GM18498 (cell line): ENCODE data around the gene RAB43.
A peak's percentile ranks its signal among the peaks of the same experiment; 100 is the strongest.
"Not testable (repeated sequence)": the region's sequence is repeated elsewhere in the genome, so short reads cannot be mapped to it uniquely, and the experiment has no call there.

Source experiments
- ATAC-seq: cut with Tn5 transposase; IDR thresholded peaks from one replicate; pipeline ENCODE4 v1.9.1; 2021; ENCODE audit warnings: mild to moderate bottlenecking, moderate library complexity; ENCODE audit not compliant: unreplicated experiment

RAB43 gene

DNA sequence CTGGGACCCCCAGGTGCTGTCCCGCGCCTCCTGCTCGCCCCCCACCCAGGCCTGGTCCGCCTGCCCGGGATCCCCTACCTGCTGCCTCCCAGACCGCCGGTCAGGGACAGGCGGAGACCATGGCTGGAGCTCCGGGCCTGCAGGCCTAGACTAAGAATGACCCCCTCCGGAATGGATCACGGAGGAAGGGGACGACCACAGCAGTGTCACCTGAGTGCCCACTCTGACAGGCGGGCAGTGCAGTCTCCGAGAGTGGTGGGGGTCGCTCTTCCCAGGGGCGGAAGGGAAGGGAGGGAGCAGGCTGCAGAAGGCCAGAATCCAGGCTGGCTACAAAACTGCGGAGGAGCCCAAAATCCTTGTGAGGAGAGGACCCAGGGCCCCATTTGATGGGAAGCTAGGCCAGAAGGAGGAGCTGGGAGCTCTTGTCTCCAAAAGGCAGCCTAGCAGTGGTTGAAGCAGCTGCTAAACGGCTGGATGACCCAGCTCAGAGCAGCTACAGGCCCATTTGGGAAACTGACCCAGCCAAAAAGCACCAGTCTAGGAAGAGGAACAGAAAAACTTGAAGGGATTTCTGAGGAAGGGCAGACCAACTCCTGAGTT, 908 bp upstream of the RAB43 start:
- ATAC-seq: no peak

DNA sequence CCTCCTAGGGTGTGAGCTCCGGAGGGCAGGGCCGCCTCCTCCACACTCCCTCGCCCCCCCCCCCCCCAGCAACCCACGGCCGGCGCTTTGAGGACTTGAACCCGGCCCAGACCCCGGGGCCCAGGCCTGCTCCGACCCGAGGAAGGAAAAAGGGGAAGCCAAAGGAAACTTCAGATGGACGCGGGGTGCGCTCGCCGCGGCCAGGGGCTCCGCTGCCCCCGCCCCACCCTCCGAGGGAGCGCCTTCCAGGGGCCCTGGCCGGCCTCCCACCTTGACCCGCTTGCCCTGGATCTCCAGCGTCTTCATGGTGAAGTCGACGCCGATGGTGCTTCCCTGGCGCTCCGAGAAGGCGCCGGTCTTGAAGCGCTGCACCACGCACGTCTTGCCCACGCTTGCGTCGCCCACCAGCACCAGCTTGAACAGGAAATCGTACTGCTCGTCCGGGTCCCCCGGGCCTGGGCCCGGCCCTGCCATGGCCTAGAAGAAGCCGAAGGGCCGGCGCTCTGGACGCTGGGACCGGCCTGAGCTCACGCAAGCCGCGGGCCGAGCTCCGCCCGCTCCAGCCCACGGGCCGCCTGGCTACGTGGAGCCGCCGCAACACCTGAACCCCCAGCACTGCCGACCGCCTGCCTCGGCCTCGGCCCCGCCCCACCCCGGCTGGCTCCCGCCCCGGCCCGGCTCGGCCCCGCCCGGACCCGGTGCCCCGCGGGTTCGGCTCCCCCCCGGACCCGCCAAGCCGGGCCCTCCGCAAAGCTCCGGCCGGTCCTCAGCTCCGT, 400 bp downstream of the RAB43 start:
- no peak for ATAC-seq

DNA sequence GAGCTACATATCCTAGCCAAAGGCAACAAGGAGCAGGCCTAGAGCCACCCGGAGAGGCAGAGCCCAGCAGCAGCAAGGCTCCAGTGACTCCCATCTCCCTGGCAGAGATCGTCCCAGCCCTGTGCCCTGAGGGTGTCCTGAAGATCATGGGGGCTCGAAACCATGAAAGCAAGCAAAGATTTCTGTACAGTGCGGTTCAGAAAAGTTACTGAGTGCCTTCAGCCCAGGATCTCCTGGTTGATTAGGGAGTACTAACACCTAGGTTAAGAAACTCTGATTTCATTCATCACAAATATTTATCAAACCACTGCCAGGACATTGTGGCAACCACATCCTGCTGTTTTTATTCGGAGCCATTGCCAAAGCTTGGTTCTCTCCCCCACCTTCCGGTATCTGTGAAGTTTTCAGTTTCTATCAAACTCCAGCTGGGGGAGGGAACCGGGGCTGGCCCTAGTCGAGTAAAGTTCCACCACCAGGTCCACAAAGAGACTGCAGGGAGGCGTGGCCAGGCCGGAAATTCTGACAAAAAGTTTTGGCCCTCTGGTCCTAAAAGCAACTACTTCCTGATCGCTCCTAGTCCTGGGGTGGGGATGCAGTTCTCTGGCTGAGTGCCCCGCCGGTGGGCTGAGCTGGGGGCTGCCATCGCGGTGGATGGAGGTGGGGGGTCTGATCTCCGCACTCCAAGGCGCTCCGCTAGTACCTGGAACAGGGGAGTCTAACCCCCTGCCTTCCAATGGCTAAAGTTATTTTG, 1.2 kb downstream of the RAB43 start:
- peak; percentile 67 for ATAC-seq

DNA sequence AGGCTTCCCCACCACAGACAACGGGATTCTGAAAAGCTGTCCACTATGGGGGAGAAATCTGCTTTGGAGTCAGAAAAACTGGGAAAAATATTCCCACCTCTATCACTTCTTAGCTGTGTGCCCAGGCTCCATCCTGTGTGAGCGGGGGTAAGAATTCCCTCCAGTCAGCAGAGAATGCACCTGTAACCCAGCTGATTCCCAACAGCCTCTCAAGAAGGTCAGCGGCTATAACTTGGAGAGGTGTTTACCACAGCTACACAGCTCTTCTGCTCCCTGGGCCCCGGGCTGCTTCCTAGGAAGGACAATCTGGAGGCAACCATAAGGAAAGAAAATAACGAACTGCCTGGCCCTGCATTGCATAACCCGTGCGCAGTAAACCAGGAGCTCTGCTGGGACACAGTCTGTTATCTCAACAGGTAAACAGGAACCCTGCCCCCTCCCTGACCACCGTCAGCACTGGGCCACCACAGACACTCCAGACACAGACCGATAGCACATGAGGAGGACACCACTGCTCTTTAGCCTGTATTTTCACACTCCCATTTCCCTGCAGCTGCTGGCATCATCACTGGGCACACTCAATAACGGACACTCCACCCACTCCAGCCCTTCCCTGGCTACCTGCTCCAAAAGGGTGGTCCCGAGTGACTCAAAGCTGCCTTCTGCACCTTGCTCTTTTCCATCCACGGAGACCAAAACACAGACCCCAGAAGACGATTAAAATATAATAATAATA, 2.1 kb downstream of the RAB43 start:
- no peak for ATAC-seq

DNA sequence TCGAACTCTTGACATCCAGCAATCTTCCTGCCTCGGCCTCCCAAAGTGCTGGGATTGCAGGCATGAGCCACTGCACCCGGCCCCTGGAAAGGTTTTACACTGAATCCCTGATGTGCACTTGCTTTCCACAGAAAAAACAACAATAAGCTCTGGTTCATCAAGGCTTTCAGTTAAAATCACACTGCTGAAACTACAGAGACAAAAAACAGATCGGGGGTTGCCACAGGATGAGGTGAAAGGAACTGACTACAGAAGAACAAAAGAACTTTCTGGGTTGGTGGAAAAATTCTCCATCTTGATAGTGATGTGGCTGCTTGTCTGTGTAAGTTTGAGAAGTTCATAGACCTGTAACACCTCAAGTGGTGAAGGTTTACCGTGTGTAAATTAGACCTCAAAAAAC, 2.9 kb downstream of the RAB43 start:
- ATAC-seq: no peak

DNA sequence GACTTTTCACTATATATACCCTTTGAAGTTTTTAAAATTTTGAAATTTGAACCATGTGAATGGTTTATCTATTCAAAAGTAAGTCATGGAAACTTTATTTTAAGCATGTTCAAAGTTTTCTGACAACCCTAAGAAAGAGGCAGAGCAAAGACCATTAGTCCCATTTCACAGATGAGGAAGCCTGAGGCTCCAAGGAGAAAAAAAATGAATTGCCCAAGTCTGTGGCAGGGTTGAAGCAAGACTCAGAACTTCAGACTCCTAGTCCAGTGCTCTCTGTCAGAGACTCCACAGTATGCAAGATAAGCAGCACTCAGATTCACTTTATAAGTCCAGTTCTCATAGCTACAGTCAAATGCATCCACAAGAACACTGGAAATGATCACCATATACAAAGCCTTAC, 4.5 kb downstream of the RAB43 start:
- ATAC-seq: no peak

DNA sequence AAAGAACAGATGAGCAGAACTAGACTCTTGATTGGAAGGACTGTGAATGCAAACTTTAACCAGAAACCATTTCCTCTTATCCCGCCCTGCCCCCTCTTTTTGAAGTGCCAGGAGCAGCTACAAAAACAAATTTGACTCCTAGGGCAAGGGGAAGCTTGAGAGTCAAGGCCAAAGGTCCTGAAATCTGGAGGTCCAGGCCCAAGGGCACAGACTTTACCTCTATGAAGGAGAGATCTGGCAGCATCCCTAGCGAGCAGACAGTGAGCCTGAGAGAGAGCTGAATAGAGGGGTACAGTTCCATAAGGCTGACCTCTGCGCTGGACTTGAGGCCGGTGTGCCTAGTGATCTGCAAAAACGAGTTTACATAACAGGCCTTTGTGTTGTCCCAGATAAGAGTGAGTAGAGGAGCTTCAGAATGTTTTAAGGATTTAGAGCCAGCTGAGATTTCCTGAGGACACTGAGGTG, 5.1 kb downstream of the RAB43 start:
- ATAC-seq: no peak

DNA sequence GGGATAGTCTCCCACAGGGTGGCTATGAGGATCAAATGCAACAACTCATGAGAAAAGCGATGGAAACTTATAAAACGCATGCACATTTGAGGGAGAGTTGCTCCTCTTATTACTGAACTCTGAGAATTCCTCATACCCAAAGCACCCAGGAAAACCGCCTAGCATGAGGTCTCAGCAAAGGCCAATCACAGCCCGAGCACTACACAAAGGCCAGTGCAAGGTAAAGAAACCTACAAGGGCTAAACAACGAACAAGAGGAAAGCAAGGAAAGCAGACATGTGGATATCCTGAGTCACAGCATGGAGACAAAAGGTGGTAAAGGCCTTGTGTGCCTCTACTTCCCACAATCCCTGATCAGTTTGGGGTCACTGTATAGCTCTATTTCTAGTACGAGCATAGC, 7.1 kb downstream of the RAB43 start:
- ATAC-seq: no peak

DNA sequence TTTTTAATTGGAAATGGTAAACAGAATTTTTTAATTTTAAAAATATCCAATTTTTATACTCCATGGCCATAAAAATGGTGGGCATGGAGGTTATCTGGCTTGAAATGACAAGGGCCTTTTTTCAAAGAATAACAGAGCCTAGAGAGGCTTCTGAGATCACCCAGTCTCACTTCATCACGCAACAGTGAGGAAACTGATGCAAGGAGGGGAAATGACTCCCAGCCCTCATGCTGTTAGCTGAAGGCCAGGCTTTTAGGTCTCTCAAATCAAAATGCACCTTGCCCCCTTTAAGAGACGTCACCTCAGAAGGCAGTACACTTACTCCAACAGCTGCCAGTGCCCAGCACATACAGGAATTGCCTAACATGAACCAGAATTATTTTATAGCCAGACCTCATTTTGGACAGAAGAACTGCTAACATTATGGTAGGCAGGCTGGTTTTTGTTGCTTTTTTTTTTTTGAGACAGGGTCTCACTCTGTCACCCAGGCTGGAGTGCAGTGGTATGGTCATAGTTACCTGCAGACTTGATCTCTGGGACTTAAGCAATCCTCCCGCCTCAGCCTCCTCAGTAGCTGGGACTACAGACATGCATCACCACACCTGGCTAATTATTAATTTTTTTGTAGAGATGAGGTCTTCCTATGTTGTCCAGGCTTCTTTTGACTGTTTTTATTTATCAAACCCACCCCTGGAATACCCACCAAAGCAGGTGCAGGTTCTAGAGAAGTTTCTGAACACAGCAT, 9.1 kb downstream of the RAB43 start:
- no peak for ATAC-seq

DNA sequence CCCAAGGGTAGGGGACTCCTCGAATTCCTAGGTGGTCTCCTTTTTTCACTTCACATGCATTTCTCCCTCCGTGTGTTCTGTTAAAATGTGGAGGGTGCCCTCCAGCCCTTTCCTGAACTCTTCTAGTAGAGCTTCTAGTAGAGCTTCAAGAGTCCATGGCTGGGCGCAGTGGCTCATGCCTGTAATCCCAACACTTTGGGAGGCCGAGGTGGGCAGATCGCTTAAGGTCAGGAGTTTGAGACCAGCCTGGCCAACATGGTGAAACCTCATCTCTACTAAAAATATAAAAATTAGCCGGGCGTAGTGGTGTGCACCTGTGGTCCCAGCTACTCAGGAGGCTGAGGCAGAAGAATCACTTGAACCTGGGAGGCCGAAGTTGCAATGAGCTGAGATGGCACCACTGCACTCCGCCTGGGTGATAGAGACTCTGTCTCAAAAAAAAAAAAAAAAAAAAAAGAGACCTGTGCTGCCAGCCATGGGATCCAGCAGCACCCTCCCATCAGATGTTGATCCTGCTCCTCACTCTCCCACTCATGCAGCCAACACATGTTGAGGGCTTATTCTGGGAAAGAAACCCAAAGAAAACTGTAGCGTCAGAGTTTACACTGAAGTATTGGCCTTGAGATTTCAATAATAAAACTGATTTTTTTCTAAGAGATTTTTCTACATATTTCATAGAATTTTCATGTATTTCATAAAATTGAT, 10.4 kb downstream of the RAB43 start:
- not testable (repeated sequence) for ATAC-seq

DNA sequence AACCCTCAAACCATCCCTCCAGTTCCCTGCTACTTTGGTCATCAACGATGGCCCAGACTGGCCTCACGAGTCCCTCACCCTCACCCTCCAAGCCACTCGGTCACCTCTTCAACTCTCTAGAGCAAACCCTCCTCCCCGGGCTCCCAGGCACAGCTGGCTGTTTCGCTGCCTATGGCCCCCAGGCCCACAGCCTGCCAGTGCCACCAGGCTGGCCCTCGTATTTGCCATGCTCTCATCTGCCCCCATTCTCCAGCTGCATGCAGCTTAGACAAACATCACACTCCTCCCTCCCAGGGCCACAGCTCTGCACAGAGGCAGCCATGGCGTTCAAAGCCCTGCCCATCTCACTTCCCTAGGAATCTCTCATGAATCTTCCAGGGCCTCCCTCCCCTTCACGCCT, 13.8 kb downstream of the RAB43 start:
- no peak for ATAC-seq

DNA sequence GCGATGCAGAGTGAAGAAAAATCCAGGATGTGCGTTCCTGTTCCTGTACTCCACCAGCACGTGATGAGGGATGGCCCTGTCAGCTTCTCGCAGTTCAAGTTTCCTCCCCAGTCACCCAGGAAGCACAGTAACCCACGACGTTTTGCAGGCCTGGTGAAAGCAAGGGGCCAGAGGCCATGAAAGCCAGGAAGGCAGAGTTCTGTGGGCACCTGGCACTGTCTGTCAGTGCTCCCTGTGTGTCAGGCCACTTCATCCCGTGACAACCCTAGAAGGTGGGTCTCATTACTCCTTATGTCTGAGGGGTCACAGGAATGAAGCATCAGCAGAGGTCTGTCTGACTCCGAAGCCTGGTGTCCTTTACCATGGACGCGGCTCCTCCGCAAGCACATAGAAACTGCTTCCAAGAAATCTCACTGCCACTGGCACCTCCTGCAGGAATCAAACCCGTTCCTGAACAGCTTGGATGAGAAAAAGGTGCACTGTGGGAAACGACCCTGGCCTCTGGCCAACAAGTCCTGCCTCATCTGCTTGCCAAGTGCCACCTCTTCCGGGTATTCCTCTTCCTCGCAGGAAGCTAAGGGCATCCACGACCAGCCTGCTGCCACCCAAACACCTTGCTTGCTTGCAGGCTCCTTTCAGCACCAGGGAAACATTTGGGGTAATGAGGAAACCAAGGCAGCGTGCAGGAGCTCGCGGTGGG, 14.6 kb downstream of the RAB43 start:
- no peak for ATAC-seq

DNA sequence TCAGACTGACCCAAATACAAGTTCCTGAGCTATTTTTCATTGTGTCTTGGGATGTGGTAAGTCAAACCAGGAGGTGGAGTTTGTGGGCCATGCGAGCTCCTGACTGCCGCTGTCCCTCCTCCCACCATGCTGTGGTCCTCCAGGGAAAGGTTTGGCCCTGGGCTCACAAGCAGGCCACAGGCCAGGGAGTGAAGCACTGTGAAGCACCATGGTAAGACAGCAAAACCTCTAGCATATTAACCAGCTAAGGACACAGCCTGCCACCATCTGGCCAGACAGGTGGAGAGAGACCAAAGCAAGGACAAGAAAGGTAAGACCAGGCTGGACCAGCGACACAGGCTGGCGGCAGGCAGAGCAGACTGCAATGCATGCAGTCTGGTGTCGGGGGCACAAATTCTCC, 15.3 kb downstream of the RAB43 start:
- no peak for ATAC-seq

DNA sequence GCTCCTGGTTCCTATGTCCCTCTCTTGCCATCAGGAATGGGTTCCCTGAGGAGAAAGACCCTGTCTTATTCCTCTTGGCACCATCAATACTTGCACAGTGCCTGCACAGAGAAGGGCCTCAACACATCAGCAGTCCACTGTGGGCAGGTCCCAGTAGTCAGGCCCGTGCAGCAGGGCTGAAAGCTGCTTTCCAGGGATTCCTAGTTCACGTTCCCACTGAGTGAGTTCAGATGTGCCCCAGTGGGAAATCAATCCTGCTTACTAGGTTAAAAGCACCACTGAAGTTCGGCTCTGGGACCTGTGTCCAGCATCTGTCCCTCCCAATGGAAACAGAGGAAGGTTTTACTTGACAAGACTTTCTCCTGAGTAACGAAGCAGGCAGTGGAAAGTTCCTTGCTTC, 15.7 kb downstream of the RAB43 start:
- ATAC-seq: no peak

DNA sequence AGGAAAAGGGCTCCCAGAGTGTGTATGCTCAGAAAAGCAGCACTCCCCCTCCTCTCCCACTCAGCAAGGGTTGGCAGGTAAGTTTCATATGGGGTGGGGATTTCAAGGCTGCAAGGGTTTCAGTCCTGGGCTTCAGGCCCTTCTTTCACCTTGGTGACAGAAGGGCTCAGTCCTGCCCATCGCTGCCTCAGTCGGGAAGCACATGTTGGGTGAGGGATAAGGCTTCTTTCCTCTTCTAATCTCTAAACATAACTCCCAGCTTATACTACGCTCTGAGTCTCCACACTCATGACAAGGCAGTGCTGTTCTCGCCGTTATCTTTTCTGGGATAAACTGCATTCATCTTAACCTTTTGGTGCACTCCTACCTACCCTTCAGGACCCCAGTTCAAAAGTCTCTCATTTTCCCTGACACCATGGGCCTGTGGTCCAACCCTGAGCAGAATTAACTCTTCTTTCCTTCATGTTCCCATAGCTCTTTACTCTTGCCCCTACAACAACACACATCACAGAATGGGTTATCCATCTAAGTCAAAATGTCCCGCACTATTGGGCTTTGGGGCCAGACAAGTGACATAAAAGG, 17.0 kb downstream of the RAB43 start:
- ATAC-seq: no peak

DNA sequence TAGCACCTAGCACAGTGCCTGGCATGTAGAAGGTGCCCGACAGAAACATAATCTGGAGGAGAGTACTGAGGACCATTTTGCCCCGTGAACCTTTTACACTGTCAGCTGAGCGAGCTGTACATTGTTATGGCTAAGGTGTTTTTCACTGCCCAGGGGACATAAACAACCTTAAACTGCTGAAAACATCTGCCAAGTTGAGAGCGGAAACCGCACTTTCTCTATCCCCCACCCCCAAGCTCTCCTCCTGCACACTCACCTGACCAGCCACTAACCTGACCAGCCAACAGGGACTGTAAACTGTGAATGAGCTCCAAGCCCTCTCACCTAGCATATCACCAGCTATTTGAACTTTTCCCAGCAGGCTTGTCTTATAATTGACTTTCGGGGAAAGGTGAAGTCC, 17.6 kb downstream of the RAB43 start:
- ATAC-seq: no peak

DNA sequence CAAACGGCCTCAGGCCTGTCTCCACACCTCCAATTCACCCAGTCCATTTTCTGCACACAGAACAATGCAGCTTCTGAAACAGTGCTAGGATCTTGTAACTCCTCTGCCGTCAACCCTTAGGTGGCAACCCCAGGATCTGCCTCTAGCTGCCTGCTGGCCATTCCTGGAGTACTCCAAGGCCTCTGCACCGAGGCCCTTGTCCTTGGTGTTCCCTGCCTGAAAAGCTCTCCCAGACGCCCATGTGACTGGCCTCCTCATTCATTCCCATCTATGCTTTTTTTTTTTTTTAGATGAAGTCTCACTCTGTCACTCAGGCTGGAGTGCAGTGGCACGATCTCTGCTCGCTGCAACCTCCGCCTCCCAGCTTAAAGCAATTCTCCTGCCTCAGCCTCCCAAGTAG, 18.3 kb downstream of the RAB43 start:
- no peak for ATAC-seq

DNA sequence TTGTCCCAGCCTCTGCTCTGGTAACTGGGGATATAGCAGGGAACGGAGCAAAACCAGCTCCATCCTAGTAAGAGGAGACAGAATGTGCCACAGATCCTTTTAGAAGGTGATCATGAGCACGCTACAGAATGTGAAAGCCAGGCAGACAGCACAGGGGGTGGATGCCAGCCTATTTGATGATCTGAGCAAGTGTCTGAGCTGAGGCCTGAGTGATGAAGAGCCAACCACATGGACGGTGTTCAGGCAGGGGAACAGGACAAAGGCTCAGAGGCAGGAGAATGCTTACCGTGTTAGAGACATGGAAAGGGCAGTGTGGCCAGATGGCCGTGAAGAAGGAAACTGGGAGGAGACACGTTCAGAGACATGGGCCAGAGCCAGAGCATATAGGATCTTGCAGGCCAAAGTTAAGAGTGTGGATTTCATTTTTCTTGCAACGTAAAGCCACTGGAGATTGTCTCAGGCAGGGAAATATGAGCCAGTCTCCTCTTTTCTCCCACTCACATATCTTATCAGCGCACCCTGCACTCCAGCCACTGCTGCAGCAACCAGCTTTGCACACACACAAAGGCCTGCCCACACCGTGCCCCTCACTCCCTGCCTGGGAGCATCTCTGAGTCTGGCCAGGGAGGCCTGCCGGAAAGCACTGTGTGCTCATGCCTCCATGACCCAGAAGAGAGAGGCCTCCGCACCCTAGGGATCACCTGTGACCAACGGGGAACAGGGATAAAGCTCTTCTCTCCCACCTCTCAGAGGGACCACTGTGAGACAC, 20.1 kb downstream of the RAB43 start:
- no peak for ATAC-seq
